Amygdala (tissue), 56 donors: Measurements from ENCODE around the gene RPS6KA6.

Experiments used
- DNase-seq, 56 donors: peaks; one replicate each; lab custom pipeline; 2025; lab: John Stamatoyannopoulos, UW

Gene RPS6KA6

DNA sequence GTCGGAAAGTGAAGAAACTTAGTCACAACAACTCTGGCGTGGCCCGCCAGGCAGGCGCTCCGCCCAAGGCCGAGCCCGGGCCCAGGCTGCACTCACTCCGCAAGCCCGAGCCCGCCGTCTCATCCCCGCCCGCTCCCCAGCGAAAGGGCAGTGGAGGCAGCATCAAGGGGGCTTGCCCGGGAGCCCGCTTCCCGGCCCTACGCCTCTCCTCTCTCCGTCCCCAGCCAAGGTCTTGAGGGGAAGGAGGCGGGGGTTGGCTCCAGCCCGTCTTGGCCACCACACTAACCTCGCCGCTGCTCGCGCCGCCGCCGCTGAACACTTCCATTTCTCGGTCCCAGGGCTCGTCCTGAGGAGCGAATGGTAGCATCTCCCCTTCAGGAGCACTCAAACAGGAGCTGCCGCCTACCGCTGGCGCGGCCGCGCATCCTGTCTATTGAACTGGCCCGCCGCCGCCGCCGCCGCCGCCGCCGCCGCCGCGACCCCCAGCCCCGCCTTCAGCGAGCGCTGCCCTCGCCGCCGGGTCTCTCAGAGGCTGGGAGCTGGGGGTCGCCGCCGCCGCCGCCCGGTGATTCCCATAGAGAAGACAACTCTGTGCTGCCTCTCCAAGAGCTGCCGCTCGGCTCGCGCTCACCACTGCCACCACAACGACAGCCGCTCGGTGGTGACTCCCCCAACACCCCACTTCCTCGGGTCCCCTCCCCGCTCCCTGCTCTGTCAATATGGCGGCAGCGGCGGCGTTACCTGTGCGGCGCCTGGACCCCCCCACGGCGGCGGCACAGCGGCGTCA, at the start of gene RPS6KA6:
TSS of gene RPS6KA6 (minus strand) at position 667 of the 787 bp plus-strand sequence. CDS start at position 367, 300 bp downstream.
- DNase-seq, result peak in 35 of 56 donors; percentile 1 to 54 (median 14)

GRCh38 chrX:84224741-84225140, 36.7 kb upstream of the RPS6KA6 start:
- no peak for DNase-seq

DNA sequence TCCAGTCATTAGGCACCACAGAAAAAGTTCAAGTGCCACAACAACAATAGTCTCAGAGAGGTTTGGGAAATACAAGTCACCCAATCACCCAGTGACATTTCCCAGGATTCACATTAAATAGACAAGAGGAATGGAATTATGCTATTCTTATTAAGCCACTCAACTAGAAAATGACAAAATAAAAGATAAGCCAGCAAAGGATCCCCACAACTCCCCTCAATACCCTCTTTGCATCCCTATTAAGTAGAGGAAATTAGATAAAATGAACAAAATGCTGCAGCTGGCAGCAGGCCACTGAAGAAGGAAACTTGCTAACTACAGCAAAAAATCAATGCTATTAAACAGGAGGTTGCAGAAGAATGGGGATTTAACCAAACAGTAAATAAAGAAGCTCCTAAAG, 35.3 kb upstream of the RPS6KA6 start:
- no peak for DNase-seq

DNA sequence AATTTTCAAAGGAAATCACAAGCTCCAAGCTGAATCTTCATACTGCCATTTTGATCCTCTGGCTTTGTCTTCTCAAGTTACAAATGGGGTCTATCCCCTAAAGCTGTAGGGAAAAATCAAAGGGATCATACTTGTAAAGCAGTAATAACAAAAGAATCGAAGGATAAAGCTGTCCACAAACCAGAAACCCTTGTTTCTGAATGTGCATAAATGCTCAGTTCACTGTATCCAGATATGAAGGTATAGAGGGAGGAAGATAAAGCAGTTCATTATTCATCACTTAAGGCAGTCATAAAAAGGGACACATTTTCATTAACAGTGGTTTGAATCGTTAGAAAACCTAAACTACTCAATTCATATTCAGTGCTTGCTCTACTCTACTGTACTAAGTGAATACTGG, 33.2 kb upstream of the RPS6KA6 start:
- DNase-seq, result no peak

DNA sequence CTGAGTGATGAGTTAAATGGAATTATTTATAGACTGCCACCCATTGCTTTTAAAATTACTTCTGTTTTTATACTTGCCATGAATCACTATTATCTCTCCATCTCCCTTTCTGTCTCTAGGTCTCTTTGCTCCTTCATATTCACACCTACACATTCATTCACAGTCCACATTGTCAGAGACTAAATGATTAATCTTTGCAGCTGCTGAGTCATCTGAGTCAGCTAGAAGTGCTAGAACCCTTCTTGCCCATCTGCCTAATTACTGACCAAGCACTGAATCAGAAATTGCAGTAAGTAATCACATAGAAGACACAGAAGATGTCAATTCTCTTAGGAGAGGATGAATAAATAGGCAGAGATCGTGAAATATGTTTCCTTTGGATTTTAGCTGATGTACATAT, 31.6 kb upstream of the RPS6KA6 start:
- no peak for DNase-seq

DNA sequence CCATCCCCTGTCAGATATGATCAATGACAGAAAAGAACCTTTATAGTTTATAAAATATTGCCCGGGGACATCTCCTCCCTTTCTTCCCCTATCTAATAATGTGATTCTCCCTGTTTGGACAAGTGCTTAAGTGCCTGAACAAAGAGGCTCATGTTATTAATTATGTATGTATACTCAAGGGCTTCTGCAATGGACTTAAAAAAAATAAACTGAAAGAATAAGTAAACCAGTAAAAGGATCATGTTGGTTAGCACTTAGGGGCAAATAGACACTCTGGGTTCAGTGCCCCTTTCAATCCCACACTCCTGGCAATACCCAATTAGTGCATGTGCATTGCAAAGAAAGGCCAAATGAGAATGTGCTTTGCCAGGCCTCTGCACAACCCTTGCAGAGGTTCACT, 30.7 kb upstream of the RPS6KA6 start:
- no peak for DNase-seq

GRCh38 chrX:84216881-84217280, 28.9 kb upstream of the RPS6KA6 start:
- no peak for DNase-seq

- DNase-seq, result no peak
Measured at GRCh38 chrX:84216406-84216805, 28.4 kb upstream of the RPS6KA6 start.

GRCh38 chrX:84205276-84205675, 17.3 kb upstream of the RPS6KA6 start:
- no peak for DNase-seq

GRCh38 chrX:84199688-84200087, 11.7 kb upstream of the RPS6KA6 start:
- DNase-seq, result no peak

GRCh38 chrX:84197550-84197949, 9.6 kb upstream of the RPS6KA6 start:
- DNase-seq, result no peak

DNA sequence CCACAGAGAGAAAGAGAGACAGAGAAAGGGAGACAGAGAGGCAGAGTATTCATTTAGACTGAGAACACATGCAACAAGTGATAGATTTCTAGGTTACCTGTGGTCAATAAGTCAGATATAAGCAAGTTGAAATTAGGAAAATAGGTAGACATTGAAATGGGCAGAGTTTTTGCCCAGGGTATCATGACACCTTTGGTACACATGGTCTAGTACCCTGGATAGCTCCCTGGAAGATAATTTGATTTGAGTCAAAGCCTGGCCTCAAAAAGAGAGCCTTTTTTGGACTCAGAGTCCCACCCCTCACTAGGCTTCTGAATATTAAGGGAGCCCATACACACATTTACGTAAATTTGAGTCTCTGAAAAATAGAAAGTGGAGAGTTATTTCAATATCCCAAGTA, 4.0 kb upstream of the RPS6KA6 start:
- no peak for DNase-seq

DNA sequence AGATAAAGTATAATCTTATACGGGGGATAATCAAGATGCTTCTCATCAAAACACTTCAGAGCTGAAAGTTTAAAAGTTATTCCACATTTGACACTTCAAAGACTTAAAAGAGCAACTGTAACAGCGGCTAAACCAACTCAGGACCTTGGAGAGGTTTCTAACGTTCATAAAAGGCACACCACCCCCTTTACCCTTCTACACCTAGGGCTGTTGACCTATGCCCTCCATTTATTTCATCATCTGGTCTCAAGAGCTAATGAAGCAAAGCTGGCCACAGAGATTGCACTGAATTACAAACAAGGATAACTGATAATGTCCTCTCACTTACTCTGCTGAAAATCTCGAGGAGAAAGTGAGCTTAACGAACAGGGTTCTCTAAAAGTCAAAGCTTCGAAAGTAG, 1.1 kb upstream of the RPS6KA6 start:
- no peak for DNase-seq

DNA sequence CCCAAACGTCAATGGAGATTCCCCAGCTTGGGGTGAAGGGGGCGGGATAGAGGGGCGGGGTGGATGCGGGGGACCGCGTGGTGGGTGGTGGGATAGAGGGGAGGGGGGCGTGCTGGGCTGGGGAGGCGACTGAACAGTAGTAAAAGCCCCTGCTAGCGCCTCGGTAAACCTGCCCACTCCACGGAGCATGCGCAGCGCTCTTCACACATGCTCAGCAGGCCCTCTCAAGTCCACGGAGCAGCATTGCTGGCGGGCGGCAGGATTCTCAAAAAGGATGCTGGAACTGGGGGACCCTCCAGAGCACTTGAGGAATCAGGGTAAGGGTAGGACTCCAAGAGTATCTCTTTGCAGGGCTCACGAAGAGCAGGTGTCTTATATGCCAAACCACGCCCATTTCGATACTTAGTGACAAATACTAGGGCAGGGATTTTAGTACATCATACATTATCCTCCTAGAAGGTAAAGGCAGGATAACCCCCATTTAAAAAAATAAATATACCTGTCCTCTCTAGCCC, 378 bp upstream of the RPS6KA6 start:
- DNase-seq, result peak in 47 of 56 donors; percentile 0 to 54 (median 16)

GRCh38 chrX:84186603-84187532, 1.1 kb downstream of the RPS6KA6 start:
- DNase-seq, result peak in 3 of 56 donors; percentile 5 to 9 (median 9)

DNA sequence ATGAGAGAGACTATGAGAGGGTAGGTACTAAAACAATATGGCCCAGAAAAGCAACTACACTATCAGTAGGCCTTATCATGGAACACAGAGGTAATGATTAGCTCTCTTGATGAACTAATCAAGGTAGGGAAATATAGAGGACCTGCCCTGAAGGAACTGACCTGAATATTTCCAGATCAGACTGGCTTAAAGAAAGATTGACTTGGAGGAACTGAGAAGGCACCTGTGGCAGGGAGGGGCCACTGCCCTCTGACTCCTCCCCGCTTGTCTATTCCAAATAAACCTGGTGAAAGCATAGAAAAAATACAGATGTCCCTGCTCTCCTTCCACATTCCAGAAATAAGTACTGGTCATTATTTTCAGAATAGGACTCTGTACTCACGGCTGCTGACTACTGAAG, 5.5 kb downstream of the RPS6KA6 start:
- DNase-seq, result no peak

DNA sequence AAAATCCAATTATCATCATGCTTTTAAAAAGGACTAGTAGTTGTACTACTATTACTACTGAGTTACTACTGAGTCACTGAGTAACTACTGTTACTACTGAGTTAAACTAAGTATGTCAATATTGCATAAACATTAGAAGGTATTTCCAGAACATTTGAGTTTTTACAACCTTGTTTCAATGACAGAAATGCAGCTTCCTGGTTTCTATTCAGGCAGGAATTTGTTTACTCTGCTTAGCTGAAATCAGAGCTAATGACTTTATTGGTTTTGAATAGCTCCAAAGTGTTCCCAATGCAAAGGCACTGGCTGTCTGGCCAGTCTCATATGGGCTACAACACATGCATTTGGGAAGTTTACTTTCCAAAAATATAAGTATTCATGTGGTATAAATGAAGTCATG, 12.0 kb downstream of the RPS6KA6 start:
- DNase-seq, result no peak

DNA sequence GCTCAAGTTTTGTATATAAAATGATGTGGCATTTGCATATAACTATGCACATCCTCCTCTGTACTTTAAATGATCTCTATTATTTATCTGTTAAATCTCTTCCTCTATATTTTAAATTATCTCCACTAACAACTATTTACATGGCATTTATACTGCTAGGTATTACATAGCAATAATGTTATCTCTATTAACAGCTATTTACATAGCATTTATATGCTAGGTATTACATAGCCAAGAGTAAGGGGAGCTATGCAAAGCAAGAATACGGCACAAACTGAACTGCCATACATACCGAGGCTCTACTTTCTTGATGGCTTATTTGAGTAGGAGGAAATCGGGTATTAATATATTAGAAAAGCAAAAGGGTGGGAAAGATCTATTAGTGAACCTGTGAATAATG, 12.7 kb downstream of the RPS6KA6 start:
- DNase-seq, result no peak

DNA sequence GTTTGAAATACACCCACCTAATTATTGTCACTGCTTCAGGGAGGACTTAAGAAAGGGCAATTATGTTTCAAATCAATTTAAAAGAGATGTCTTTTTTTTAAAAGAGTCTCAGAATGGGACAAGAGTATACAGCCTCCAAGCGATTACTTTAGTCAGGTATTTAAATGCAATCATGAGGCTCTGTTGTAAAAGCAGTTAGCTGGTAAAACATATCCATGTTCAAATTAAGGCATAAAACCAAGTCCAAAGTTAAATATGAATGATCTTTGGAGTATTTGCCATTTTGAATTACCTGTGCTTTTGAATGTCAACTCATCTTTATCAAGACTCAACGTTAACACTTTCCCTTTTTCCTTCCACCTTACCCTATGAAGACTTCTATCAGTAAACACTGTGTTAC, 13.7 kb downstream of the RPS6KA6 start:
- no peak for DNase-seq

GRCh38 chrX:84170931-84171330, 17.1 kb downstream of the RPS6KA6 start:
- DNase-seq, result no peak

DNA sequence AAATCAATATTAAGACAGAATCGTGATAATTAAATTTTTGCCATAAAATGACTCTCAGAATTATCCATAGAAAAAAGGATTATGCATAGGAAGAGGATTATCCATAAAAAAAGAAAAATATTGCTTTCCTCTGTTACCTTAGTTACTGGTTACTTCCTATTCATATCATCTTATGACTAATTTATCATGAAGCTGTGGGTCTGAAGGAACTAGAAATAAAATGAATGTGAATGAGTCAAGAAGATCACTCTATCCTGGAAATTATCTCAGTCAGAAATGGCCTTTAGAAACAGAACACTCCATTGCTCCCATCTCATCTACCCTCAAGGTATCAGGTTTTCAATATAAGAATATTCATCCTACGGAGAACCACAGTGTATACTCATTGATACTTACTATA, 19.4 kb downstream of the RPS6KA6 start:
- no peak for DNase-seq
